SK-N-SH treated with all-trans-retinoic acid at 6 μM for 48 hours (cell line): ENCODE data around the gene U2AF2.
A peak's percentile ranks its signal among the peaks of the same experiment; 100 is the strongest.

Source experiments
- ATAC-seq: fragments of 200-7000 bp; cut with Tn5 transposase; 3 replicates; pipeline ENCODE4 v1.9.1; 2020; ENCODE audit warnings: mild to moderate bottlenecking, moderate library complexity
- ARNTL ChIP-seq: fragments of 450-650 bp; formaldehyde crosslinking; IDR thresholded peaks from 2 replicates; pipeline ENCODE4 v1.5.0; 2020; ENCODE audit warnings: low read depth, mild to moderate bottlenecking, moderate library complexity, borderline replicate concordance
- BACH2 ChIP-seq: fragments of 250-450 bp; sonication (Bioruptor Pico); IDR thresholded peaks from 2 replicates; pipeline ENCODE4 v1.9.0; 2021; ENCODE audit warnings: mild to moderate bottlenecking, borderline replicate concordance
- CSDC2 ChIP-seq: fragments of 250-450 bp; sonication (Bioruptor Pico); IDR thresholded peaks from 2 replicates; pipeline ENCODE4 v1.5.0; 2020; ENCODE audit warnings: mild to moderate bottlenecking, moderate library complexity
- ESRRG ChIP-seq: fragments of 250-450 bp; sonication (Bioruptor Pico); IDR thresholded peaks from 2 replicates; pipeline ENCODE4 v1.6.1; 2021; ENCODE audit warnings: mild to moderate bottlenecking
- GLIS3 ChIP-seq: fragments of 250-450 bp; sonication (Bioruptor Pico); IDR thresholded peaks from 2 replicates; pipeline ENCODE4 v1.5.0; 2020; ENCODE audit warnings: mild to moderate bottlenecking, moderate library complexity
- ISL1 ChIP-seq: fragments of 250-450 bp; sonication (Bioruptor Pico); IDR thresholded peaks from 2 replicates; pipeline ENCODE4 v2.1.2; 2022; ENCODE audit warnings: mild to moderate bottlenecking, moderate library complexity
- OSR1 ChIP-seq: fragments of 250-450 bp; sonication (Bioruptor Pico); IDR thresholded peaks from 2 replicates; pipeline ENCODE4 v1.8.0; 2022; ENCODE audit warnings: moderate library complexity, mild to moderate bottlenecking, inconsistent platforms
- PPARA ChIP-seq: fragments of 250-450 bp; sonication (Bioruptor Pico); IDR thresholded peaks from 2 replicates; pipeline ENCODE4 v1.5.0; 2020; ENCODE audit warnings: mild to moderate bottlenecking, borderline replicate concordance
- RARB ChIP-seq: fragments of 250-450 bp; sonication (Bioruptor Pico); IDR thresholded peaks from 2 replicates; pipeline ENCODE4 v1.8.0; 2021; ENCODE audit warnings: mild to moderate bottlenecking, moderate library complexity
- SNAI2 ChIP-seq: fragments of 250-450 bp; sonication (Bioruptor Pico); IDR thresholded peaks from 2 replicates; pipeline ENCODE4 v1.5.0; 2020; ENCODE audit warnings: mild to moderate bottlenecking, moderate library complexity
- TCF4 ChIP-seq: fragments of 250-450 bp; sonication (Bioruptor Pico); IDR thresholded peaks from 2 replicates; pipeline ENCODE4 v1.8.0; 2021; ENCODE audit warnings: mild to moderate bottlenecking, moderate library complexity, borderline replicate concordance
- TOX ChIP-seq: fragments of 250-450 bp; sonication (Bioruptor Pico); IDR thresholded peaks from 2 replicates; pipeline ENCODE4 v1.8.0; 2021; ENCODE audit warnings: mild to moderate bottlenecking, moderate library complexity, borderline replicate concordance
- ZC3H10 ChIP-seq: fragments of 250-450 bp; sonication (Bioruptor Pico); IDR thresholded peaks from 2 replicates; pipeline ENCODE4 v1.5.1; 2021; ENCODE audit warnings: mild to moderate bottlenecking, moderate library complexity
- ZFP3 ChIP-seq: fragments of 250-450 bp; sonication (Bioruptor Pico); IDR thresholded peaks from 2 replicates; pipeline ENCODE4 v1.5.0; 2020; ENCODE audit warnings: mild to moderate bottlenecking, moderate library complexity
- ZNF565 ChIP-seq: fragments of 450-650 bp; formaldehyde crosslinking; conservative IDR thresholded peaks from 2 replicates; pipeline ENCODE4 v1.5.0; 2020; ENCODE audit warnings: low read depth, mild to moderate bottlenecking, moderate library complexity
- ZNF70 ChIP-seq: fragments of 450-650 bp; formaldehyde crosslinking; IDR thresholded peaks from 2 replicates; pipeline ENCODE4 v1.5.0; 2020; ENCODE audit warnings: mild to moderate bottlenecking, moderate library complexity
- ZNF8 ChIP-seq: fragments of 450-650 bp; formaldehyde crosslinking; IDR thresholded peaks from 2 replicates; pipeline ENCODE4 v1.5.0; 2020; ENCODE audit warnings: mild to moderate bottlenecking, moderate library complexity
- TF ChIP-seq, protein P1 (sequence below): fragments of 250-450 bp; sonication (Bioruptor Pico); IDR thresholded peaks from 2 replicates; pipeline ENCODE4 v1.5.0; 2020; ENCODE audit warnings: mild to moderate bottlenecking, moderate library complexity
- TF ChIP-seq, protein P2 (sequence below): fragments of 250-450 bp; sonication (Bioruptor Pico); IDR thresholded peaks from 2 replicates; pipeline ENCODE4 v1.8.0; 2021; ENCODE audit warnings: low read depth, mild to moderate bottlenecking, moderate library complexity, borderline replicate concordance
- TF ChIP-seq, protein P3 (sequence below): fragments of 250-450 bp; sonication (Bioruptor Pico); IDR thresholded peaks from 2 replicates; pipeline ENCODE4 v1.8.0; 2020; ENCODE audit warnings: mild to moderate bottlenecking, moderate library complexity, borderline replicate concordance
- TF ChIP-seq, protein P4 (sequence below): fragments of 250-450 bp; sonication (Bioruptor Pico); IDR thresholded peaks from 2 replicates; pipeline ENCODE4 v1.5.1; 2020; ENCODE audit warnings: low read depth, mild to moderate bottlenecking, moderate library complexity

The U2AF2 gene

DNA sequence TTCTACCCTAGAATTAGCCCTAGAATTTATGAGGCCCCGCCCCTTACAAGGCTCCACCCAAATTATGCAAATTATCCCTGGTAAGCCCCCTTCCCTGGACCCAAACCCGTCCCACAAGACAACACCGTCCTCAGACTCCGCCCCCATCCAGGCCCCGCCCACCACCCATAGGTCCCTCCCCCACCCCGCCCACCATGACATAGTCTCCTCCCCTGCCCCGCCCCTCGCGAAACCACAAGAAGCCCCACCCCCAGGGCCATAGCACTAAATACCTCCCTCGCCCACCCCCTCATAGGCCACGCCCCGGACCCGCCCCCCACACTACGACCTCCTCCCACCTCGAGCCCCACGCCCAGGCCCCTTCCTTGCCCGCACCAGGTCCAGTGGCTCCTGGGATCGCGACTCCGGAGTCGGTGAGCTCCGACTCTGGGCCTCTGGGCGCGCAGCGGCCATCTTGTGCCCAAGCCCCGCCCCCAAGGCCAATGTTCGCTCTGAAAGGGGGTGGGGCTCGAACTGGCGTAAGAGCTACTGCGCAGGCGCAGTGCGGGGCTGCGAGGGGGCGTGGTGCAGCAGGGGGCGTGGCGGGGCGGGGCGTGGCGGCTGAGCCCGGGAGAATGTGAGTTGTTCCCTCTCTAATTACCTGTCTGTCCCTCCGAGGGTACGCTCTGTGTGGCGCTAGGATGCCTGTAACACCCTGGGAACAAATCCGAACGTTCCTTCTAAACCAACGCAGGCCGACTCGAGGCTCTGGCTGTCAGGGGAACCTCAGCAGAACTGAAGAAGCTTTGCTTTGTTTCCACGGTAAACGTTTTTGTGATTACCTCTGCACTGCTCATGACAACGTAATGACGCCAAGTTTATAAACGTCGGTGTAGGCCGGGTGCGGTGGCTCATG is 30.5 kb upstream of the U2AF2 start, which contains the start of gene ZNF784:
Gene ZNF784, minus strand, starts transcription at position 458 of the 895 bp plus-strand sequence. Its CDS starts 5 bp downstream, at position 453.
- peak; percentile 75 for ATAC-seq
- no peak for TF ChIP-seq OSR1 (CRISPR knock-in tag)
- no peak for TF ChIP-seq PPARA (CRISPR knock-in tag)
- TF ChIP-seq TOX: no peak
- no peak for TF ChIP-seq CSDC2 (CRISPR knock-in tag)
- no peak for TF ChIP-seq GLIS3 (CRISPR knock-in tag)
- no peak for TF ChIP-seq ZFP3 (CRISPR knock-in tag)
- no peak for TF ChIP-seq TCF4 (CRISPR knock-in tag)
- TF ChIP-seq ZNF565: no peak
- TF ChIP-seq ARNTL (CRISPR knock-in tag): no peak
- TF ChIP-seq SNAI2 (CRISPR knock-in tag): no peak

DNA sequence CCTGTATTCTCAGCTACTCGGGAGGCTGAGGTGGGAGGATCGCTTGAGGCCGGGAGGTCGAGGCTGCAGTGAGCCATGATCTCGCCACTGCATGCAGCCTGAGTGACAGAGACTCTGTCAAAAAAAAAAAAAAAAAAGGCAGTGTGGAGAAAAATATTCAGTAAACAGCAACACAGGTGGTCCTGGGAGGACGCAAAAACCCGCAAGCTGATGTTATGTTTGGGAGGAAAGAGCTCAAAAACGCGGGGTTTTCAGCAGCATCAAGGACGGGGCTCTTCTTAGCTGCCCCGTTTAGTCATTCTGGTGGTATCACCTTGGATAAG is 29.9 kb upstream of the U2AF2 start:
- TF ChIP-seq ZC3H10 (CRISPR knock-in tag): no peak
- no peak for TF ChIP-seq CSDC2 (CRISPR knock-in tag)
- TF ChIP-seq, protein P1, sequence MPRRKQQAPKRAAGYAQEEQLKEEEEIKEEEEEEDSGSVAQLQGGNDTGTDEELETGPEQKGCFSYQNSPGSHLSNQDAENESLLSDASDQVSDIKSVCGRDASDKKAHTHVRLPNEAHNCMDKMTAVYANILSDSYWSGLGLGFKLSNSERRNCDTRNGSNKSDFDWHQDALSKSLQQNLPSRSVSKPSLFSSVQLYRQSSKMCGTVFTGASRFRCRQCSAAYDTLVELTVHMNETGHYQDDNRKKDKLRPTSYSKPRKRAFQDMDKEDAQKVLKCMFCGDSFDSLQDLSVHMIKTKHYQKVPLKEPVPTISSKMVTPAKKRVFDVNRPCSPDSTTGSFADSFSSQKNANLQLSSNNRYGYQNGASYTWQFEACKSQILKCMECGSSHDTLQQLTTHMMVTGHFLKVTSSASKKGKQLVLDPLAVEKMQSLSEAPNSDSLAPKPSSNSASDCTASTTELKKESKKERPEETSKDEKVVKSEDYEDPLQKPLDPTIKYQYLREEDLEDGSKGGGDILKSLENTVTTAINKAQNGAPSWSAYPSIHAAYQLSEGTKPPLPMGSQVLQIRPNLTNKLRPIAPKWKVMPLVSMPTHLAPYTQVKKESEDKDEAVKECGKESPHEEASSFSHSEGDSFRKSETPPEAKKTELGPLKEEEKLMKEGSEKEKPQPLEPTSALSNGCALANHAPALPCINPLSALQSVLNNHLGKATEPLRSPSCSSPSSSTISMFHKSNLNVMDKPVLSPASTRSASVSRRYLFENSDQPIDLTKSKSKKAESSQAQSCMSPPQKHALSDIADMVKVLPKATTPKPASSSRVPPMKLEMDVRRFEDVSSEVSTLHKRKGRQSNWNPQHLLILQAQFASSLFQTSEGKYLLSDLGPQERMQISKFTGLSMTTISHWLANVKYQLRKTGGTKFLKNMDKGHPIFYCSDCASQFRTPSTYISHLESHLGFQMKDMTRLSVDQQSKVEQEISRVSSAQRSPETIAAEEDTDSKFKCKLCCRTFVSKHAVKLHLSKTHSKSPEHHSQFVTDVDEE (CRISPR knock-in tag): no peak
- no peak for TF ChIP-seq ARNTL (CRISPR knock-in tag)
- TF ChIP-seq, protein P2, sequence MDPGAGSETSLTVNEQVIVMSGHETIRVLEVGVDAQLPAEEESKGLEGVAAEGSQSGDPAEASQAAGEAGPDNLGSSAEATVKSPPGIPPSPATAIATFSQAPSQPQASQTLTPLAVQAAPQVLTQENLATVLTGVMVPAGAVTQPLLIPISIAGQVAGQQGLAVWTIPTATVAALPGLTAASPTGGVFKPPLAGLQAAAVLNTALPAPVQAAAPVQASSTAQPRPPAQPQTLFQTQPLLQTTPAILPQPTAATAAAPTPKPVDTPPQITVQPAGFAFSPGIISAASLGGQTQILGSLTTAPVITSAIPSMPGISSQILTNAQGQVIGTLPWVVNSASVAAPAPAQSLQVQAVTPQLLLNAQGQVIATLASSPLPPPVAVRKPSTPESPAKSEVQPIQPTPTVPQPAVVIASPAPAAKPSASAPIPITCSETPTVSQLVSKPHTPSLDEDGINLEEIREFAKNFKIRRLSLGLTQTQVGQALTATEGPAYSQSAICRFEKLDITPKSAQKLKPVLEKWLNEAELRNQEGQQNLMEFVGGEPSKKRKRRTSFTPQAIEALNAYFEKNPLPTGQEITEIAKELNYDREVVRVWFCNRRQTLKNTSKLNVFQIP: no peak
- no peak for TF ChIP-seq GLIS3 (CRISPR knock-in tag)
- TF ChIP-seq ZNF8 (CRISPR knock-in tag): no peak
- no peak for TF ChIP-seq ESRRG (CRISPR knock-in tag)
- no peak for TF ChIP-seq ZFP3 (CRISPR knock-in tag)
- no peak for TF ChIP-seq BACH2 (CRISPR knock-in tag)
- TF ChIP-seq, protein P3, sequence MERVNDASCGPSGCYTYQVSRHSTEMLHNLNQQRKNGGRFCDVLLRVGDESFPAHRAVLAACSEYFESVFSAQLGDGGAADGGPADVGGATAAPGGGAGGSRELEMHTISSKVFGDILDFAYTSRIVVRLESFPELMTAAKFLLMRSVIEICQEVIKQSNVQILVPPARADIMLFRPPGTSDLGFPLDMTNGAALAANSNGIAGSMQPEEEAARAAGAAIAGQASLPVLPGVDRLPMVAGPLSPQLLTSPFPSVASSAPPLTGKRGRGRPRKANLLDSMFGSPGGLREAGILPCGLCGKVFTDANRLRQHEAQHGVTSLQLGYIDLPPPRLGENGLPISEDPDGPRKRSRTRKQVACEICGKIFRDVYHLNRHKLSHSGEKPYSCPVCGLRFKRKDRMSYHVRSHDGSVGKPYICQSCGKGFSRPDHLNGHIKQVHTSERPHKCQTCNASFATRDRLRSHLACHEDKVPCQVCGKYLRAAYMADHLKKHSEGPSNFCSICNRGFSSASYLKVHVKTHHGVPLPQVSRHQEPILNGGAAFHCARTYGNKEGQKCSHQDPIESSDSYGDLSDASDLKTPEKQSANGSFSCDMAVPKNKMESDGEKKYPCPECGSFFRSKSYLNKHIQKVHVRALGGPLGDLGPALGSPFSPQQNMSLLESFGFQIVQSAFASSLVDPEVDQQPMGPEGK (CRISPR knock-in tag): no peak
- no peak for TF ChIP-seq ZNF70
- ATAC-seq: no peak

DNA sequence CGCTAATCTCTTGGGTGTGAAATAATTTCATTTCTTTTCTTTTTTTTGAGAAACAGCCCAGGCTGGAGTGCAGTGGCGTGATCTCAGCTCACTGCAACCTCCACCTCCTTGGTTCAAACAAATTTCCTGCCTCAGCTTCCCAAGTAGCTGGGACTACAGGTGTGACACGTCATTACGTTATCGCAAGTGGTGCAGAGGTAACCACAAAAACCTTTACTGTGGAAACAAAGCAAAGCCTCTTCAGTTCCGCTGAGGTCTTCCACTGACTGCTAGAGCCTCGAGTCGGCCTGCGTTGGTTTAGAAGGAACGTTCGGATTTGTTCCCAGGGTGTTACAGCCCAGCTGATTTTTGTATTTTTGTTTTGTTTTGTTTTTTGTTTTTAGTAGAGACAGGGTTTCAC is 28.5 kb upstream of the U2AF2 start:
- TF ChIP-seq ISL1 (CRISPR knock-in tag) (no peak), TOX (no peak), OSR1 (CRISPR knock-in tag) (no peak), ZC3H10 (CRISPR knock-in tag) (no peak), SNAI2 (CRISPR knock-in tag) (no peak), RARB (CRISPR knock-in tag) (no peak), CSDC2 (CRISPR knock-in tag) (no peak), ZNF8 (CRISPR knock-in tag) (no peak), ZNF565 (no peak), BACH2 (CRISPR knock-in tag) (no peak)
- TF ChIP-seq, protein P4, sequence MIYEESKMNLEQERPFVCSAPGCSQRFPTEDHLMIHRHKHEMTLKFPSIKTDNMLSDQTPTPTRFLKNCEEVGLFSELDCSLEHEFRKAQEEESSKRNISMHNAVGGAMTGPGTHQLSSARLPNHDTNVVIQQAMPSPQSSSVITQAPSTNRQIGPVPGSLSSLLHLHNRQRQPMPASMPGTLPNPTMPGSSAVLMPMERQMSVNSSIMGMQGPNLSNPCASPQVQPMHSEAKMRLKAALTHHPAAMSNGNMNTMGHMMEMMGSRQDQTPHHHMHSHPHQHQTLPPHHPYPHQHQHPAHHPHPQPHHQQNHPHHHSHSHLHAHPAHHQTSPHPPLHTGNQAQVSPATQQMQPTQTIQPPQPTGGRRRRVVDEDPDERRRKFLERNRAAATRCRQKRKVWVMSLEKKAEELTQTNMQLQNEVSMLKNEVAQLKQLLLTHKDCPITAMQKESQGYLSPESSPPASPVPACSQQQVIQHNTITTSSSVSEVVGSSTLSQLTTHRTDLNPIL (CRISPR knock-in tag): no peak
- TF ChIP-seq, protein P3 (CRISPR knock-in tag): no peak
- no peak for ATAC-seq
